Uterus (tissue), 2 donors: ENCODE results near the gene URB1.

Experiments
- CTCF ChIP-seq, 4 experiments: fragments of 200-600 bp in 2 of 4; fragments of 450-650 bp in 2 of 4; sonication (generic) in 2 of 4; IDR thresholded peaks; one replicate each; pipeline ENCODE4 v1.5.1; 2016 to 2019; ENCODE audit warnings: antibody characterized with exemption in 4 of 4, mild to moderate bottlenecking in 2 of 4, moderate library complexity in 1 of 4
- POLR2A ChIP-seq, 2 donors: fragments of 450-650 bp; IDR thresholded peaks; one replicate each; pipeline ENCODE4 v1.6.1; 2016; ENCODE audit warnings: antibody characterized with exemption in 2 of 2, mild to moderate bottlenecking in 1 of 2, moderate library complexity in 1 of 2

- TF ChIP-seq CTCF (IDR thresholded peaks at IDR 0.05): no peak
- no peak for TF ChIP-seq POLR2A (IDR thresholded peaks at IDR 0.05)
Measured at GRCh38 chr21:32315511-32316281, 77.1 kb downstream of the URB1 start.
